Kidney epithelial cell (primary cell): ENCODE data around the gene GIPC3. TPM values are rescaled to one million over a fixed set of nuclear protein-coding genes. Genes with fewer than 3 reads are reported as not detected.

Experiments
- DNase-seq: peaks from one replicate; pipeline ENCODE4 v3.0.0-alpha.2; 2010; ENCODE audit warnings: low read depth
- H3K27me3 ChIP-seq: 2 replicates; pipeline ENCODE4 v1.6.0; 2011; ENCODE audit warnings: low read length; ENCODE audit not compliant: control insufficient read depth, insufficient read depth
- H3K36me3 ChIP-seq: 2 replicates; pipeline ENCODE4 v1.5.1; 2011; ENCODE audit warnings: low read length; ENCODE audit not compliant: control insufficient read depth, insufficient read depth
- H3K4me3 ChIP-seq: 2 replicates; pipeline ENCODE4 v1.5.1; 2011; ENCODE audit warnings: low read depth, mild to moderate bottlenecking, control low read depth, low read length
- total RNA-seq: library from RNA; depleted of rRNA; stranded (reverse); fragments of >200 nt; gene quantifications from 2 replicates; pipeline ENCODE4 v1.2.3, GENCODE V29; 2015
- TF ChIP-seq, protein P1 (sequence below): IDR thresholded peaks from 2 replicates; pipeline ENCODE4 v1.5.1; 2011; ENCODE audit warnings: mild to moderate bottlenecking, moderate library complexity, low read length, control low read depth, inconsistent platforms; ENCODE audit not compliant: insufficient read depth, poor library complexity, severe bottlenecking

Gene GIPC3
- total RNA-seq, 1 donor from 2014 or later, result 0.21 TPM

- no peaks in the 10 kb centered on the region for H3K27me3 ChIP-seq
- H3K4me3 ChIP-seq, result no peak overlapping the region
- TF ChIP-seq, protein P1, sequence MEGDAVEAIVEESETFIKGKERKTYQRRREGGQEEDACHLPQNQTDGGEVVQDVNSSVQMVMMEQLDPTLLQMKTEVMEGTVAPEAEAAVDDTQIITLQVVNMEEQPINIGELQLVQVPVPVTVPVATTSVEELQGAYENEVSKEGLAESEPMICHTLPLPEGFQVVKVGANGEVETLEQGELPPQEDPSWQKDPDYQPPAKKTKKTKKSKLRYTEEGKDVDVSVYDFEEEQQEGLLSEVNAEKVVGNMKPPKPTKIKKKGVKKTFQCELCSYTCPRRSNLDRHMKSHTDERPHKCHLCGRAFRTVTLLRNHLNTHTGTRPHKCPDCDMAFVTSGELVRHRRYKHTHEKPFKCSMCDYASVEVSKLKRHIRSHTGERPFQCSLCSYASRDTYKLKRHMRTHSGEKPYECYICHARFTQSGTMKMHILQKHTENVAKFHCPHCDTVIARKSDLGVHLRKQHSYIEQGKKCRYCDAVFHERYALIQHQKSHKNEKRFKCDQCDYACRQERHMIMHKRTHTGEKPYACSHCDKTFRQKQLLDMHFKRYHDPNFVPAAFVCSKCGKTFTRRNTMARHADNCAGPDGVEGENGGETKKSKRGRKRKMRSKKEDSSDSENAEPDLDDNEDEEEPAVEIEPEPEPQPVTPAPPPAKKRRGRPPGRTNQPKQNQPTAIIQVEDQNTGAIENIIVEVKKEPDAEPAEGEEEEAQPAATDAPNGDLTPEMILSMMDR, result no peak
- DNase-seq, result no peak
- H3K36me3 ChIP-seq, result peaks cover 3% of the 10 kb centered on the region
These were observed 51.7 kb downstream of the GIPC3 start for GRCh38 chr19:3636962-3637361.

DNA sequence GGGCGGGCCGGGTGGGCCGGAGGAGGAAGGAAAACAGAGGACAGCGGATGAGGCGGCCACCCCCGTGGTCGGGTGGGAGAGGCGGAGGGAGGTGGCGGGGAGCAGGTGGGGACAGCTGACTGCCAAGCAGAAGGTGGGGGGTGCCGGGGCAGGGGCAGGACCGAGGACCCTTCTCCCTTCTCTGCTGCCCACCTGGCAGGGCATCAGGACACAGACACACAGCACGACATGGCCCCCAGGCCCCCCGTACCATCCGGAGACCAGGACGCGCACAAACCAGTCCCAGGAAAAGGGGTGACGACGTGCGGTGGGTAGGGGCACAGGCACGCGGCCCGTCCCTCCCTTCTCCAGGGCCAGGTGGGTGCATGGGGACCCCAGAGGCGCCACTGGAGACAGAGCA lies 52.3 kb downstream of the GIPC3 start:
- H3K4me3 ChIP-seq, result no peak overlapping the region
- no peak for DNase-seq
- TF ChIP-seq, protein P1, result no peak
- peaks cover 3% of the 10 kb centered on the region for H3K36me3 ChIP-seq
- no peaks in the 10 kb centered on the region for H3K27me3 ChIP-seq

- no peak overlapping the region for H3K4me3 ChIP-seq
These were observed 53.2 kb downstream of the GIPC3 start for GRCh38 chr19:3638208-3639193.

GRCh38 chr19:3639479-3639878 lies 54.2 kb downstream of the GIPC3 start:
- no peak for DNase-seq
- Histone ChIP-seq H3K27me3 (no peaks in the 10 kb centered on the region), H3K4me3 (no peak overlapping the region), H3K36me3 (peaks cover 3% of the 10 kb centered on the region)
- TF ChIP-seq, protein P1, result no peak

More at GRCh38 chr19:3638208-3639193, 53.2 kb downstream of the GIPC3 start:
- Histone ChIP-seq H3K36me3 (peaks cover 3% of the 10 kb centered on the region), H3K27me3 (no peaks in the 10 kb centered on the region)
- TF ChIP-seq, protein P1, result no peak
- no peak for DNase-seq

DNA sequence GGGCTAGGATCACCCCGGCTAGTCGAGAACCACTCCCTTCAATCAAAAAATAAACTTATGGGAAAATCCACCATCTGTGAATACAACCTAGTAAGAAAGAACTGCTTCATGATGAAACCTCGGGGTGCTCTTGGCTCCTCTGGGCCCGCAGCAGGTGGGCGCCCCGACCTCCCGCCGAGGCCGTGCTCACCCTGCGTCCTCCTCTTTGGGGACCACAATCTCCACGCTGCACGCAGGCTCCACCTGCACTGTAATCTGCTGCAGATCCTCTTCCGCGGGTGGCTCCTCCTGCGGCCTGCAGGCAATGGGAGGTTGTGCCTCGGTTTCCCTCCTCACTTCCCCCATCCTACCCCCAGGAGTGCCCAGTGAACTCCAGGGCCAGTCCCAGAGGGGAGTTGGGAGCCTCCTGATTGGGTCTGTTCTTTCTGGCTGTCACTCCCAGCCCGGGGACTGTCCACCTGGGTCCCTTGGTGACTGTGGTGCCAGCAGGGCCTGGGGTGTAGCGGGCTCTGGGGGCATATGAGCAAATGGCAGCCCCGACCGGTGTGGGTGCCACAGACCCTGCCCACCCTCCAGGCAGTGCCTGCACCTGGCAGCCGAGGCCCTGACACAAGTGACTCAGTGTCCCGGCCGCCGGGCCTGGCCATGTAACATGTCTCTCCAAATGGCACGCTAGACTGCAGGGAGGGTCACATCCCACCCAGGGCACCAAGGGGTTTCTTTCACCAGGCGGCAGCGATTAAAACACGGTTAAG lies 56.4 kb downstream of the GIPC3 start:
- peaks cover 3% of the 10 kb centered on the region for H3K36me3 ChIP-seq
- DNase-seq, result no peak
- TF ChIP-seq, protein P1, result no peak
- no peak overlapping the region for H3K4me3 ChIP-seq
- no peaks in the 10 kb centered on the region for H3K27me3 ChIP-seq
